Midbrain (tissue), 1 donor: ENCODE measurements around the gene AIFM2.

Experiments used
- DNase-seq: peaks from one replicate; lab custom pipeline; 2025; lab: John Stamatoyannopoulos, UW

Gene AIFM2

DNA sequence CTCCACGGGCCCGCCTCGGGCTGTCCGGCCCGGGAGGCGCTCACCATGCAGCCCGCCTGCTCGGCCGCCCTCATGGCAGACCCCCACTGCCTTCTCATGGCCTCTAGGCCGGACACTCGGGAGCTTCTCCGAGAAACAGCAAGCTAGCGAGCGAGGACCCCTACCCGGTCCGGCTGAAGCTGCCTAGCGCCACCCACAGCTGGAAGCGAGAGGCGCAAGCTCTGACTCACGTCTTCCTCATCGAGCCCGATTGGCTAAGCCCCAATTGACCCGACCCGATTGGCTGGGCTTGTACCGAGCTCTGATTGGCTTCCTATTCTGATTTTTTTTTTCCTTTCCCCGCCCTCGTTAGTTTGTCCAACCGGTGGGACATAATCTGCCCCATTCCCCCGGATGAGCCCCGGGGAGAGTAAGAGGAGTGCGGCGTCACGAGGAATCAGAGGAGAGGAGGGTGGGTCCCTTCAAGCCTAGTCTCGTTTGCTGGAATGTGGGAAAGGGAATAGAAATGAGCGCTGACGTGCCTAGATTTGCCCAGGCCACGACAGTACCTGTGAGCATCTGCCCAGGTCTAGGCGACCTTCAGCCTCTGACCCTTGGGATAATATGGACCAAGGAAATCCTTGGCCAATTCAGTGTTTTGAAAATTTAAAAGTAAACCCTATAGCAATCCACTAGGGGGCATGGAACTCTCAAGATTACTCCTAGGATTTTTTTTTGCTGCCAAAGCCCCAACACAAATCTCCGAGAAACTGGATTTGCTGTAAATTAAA lies 14.0 kb upstream of the AIFM2 start, which contains the start of gene TYSND1:
TYSND1 (minus strand) TSS at position 212 of the 770 bp plus-strand sequence; CDS start at position 98, 114 bp downstream.
- DNase-seq = peak; percentile 94

DNA sequence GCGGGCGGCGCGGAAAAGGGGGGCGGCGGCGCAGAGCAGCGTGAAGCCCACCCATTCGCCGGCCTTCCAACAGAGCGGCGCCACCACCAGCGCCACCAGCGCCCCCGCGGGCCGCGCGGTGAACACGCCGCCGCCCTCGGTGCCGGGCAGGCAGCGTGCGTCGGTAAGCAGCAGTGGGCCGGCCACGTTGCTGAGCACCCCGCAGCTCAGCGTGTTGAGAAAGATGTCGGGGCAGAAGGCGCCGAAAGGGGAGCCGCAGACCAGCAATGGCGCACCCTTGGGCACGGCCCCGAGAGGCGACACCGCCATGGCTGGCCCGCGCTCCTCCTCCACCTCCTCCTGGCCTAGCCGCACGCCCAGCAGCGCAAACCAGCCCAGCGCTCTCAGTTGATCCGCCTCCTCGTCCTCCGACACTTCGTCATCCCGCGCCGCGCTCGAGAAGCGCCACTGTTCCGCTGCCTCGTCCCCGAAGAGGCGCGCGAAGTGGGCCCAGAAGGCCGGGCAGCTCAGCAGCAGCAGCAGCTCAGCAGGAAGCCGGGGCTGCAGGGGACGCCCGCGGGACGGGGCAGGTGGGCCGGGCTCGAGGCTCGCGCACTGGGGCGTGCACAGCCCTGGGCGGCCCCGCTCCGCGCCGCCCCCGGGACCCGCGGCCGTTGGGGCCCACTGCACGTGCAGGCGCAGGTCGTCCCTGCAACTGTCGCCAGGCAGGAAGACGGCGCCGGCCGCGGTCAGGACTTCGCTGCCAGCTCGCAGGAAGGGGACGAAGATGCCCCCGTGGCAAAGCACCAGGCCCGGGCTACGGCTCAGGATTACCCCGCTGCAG lies 13.3 kb upstream of the AIFM2 start:
- peak; percentile 64 for DNase-seq

DNA sequence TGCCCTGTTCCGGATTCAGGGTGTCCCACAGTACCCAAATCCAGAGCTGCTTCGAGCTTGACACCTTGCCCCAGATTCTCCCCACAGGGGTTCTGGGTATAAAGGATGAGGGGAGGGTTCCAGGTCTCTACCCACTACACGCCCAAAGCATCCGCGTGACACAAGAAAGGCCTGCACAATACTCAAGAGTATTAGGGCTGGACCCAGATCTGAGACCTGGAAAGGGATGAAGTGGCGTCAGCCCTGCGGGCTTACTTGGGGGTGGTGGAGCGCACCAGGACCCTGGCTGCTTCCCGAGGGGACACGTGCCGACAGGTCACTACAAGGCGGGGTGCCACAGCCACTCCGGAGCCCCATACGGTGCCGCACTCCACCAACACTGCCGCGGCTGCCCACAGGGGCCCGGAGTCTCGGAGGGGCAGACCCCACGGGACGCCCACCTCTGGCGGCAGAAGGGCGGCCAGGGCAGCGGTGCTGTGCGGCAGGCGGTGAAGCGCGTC lies 12.6 kb upstream of the AIFM2 start:
- no peak for DNase-seq

DNA sequence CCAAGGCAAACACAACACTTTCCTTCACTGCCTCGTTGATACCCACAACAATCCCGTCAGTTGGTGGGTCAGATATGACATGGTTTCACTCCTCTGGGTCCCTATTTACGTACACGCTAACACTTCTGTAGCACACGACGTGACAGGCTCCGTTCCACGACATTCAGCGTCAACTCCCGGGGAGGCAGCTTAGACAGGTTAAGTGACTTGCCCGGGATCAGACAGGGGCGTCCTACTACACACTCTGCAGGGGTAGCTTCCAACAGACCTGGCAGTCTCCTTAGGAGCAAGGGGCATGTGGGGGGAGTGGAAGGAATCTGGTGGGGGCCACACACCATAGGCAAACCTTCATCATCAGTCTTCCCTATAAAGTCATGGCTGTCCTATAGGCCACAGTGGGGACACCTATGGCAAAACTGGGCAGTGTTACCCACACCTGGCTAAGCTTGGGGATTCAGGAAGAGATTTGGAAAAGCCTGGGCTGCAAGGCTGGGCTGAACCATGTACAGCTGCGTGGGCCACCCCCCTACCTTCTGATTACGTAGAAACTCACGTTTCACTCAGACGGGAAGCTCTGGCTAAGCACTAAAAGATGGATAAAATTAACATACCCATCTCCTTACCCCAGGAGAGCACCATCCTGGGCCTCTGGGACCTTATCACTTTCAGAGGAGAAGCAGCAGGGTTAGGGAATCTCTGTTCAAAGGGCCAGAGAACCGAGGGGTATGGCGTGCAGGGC lies 11.9 kb upstream of the AIFM2 start:
- DNase-seq = no peak

DNA sequence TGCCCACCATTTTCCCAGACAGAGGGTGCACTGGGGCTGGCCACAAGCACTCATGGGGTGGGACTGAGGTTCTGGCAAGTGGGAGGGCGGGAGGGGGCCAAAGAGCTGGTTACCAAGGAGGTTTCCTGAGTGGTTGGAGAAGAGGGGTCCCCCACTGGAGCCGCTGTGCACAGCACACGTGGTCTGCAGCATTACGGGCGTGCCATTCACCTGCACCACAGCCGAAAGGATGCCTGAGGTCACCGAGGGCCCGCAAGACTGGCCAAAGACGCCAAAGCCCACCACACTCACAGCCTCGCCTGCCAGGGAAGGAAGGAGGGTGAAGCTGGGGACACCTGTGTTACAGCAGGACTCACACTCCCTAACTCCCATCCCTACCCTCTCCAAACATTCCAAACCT lies 9.9 kb upstream of the AIFM2 start:
- DNase-seq = no peak

DNA sequence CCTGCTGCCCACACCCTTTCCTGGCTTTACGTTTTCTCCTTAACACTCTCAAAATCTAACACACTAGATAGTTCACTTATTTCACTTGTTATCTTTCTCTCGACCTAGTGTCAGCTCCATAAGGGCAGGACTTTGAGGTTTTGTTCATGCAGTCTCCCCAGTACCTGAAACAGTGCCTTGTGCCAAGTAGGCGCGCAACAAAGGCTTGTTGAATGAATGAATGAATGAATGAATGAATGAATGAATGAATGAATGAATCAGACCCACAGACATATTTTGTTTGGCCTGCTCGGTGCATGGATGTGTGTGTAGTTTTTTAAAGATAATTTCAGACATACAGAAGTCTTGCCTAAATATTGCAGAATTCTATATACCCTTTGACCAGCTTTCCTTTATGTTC lies 7.7 kb upstream of the AIFM2 start:
- no peak for DNase-seq

DNA sequence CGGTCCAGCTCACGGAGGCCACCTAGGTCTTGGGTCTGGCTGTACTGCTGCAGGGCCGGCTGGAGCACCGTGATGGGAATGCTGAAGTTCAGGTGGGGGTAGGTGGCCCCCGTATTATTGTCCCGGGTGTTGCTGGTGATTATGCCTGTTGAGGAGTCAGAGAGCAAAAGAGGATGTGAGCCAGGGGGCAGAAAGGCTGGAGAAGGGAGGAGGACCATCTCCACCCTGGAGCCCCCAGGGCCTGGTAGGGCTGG lies 7.3 kb upstream of the AIFM2 start:
- no peak for DNase-seq

DNA sequence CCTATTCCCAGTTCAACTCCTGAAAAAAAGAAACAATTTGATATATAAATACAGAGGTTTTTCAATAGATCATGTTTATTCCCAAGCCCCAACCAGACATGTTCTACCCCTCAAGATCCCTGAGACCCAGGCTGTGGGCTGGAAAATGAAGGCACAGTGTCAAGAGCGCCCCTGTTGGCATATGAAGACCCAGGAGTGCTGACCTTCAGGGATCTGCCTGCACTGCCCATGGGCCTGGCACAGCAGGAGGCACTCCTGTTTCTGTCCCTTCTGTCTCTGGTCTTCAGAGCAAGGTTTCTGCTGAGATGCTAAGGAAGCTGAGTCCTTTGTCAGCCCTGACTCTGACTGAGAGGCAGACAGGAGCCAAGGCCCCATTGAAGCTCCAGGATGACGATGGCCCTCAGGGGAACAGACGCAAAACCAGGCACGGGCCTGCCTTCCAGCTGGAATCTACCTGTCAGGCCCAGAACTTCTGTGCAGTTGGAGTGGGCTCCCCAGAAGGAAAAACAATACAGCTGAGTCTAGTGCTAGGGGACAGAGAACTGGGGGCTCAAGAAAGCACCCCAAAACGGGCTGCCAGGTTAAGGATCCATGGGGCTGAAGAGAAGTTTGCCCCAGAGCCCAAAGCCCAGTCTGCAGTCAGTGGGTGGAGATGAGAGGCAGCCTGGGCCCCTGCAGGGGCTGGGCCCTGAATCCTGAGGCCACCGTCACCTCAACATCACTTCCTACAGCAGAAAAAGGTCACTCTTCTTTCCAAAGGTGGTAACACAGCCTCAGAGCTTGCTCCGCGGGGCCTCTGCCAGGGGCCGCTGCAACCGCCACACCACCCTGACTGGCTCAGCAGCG lies 6.7 kb upstream of the AIFM2 start:
- DNase-seq = no peak

DNA sequence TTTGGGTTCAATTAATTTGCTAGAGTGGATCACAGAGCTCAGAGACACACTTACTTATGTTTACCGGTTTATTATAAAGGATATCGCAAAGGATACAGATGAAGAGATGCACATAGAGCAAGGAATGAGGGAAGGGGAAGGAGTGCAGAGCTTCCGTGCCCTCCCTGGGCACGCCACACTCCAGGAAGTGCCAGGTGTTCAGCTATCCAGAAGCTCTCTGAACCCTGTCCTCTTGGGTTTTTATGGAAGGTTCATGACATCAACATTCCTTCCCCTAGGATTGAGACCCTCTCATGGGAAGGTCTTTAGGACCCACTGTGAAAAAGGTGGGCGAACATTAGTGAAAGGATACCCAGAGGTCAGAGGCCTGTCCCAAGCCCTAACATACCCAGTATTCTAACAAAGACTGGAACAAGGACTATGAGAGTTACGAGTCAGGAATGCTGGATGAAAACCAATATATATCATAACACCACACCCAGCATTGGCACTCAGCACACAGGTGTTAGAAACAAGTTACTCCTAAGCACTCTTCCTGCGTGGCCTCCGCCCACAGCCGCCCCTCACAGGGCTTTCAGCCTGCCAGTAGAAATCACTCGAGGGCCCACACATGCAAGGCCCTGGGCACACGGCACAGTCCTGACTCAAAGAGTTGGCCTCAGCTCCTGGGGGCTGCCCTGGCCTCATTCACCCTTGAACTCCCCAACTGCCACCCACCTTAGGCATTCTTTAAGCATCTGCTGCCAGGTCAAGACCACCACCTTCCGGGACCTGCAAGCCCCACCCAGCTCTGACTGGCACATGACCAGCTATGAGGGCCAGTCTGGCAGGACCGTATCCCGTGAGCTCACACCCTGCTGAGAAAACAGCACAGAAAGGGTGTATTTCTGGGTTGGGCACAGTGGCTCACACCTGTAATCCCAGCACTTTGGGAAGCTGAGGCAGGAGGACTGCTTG lies 5.6 kb upstream of the AIFM2 start:
- no peak for DNase-seq

DNA sequence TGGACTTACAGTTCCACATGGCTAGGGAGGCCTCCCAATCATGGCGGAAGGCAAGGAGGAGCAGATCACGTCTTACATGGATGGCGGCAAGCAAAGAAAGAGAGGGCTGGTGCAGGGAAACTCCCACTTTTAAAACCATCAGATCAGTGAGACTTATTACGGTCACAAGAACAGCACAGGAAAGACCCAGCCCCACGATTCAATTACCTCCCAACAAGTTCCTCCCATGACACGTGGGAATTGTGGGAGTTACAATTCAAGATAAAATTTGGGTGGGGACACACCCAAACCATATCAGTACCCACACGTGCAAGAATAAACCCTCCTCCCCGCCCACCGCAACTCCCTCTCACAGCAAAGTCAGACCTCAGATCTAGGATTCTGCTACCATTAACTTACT lies 4.5 kb upstream of the AIFM2 start:
- no peak for DNase-seq

DNA sequence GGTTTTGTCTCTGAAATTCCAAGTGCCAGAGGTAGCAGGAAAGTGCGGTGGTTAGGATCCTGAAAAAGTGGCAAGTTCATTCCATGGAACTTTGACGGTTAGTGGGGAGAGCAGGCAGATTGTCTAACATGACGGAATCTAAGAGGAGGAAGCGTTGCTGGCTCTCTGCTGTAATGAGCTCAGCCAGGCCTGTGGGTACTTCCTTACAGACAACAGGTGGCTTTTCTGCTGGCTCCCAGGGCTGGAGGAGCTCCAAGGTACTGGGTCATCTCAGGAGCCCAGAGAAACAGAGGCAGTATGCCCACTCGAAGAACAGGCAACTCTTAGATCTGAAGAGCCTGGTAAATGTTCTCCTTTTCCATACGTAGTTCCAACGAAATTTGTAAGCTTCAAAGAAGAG lies 3.1 kb upstream of the AIFM2 start:
- DNase-seq = no peak

DNA sequence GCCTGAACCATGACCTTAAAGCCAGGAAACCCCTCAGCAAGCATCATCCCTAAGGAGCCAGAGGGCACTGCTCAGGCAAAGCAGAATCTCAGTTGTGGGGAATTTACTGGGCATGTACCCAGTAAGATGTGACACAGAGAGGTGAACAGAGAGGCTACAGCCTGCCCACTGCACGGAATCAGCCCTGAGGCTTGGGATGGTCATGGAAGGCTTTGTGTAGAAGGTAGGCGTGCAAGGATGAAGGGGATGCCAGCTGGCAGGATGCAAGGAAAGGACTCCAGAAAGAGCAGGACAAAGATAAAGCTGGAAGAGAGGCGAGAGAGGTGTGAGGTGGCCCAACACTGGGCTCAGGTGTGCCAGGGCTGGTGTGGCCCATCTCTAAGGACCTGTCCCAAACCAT lies 2.4 kb upstream of the AIFM2 start:
- DNase-seq = no peak

DNA sequence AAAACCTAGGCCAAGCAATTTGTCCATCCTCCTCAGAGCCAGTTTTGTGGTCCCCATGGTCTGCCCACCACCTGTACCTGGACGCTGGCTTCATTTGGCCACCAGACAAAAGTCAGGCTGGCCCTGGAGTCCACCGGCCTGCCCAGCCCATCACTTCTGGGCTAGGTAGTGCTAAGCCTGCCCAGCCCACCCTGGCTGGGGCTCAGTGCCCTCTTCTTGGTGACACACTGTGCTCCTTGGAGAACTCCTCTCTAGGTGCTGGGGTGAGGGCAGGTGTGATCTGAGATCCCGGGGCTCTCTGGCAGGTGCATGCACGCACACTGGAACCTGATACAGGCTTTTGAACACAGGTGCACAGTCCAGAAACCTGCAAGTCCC lies 1.1 kb downstream of the AIFM2 start:
- DNase-seq = no peak

DNA sequence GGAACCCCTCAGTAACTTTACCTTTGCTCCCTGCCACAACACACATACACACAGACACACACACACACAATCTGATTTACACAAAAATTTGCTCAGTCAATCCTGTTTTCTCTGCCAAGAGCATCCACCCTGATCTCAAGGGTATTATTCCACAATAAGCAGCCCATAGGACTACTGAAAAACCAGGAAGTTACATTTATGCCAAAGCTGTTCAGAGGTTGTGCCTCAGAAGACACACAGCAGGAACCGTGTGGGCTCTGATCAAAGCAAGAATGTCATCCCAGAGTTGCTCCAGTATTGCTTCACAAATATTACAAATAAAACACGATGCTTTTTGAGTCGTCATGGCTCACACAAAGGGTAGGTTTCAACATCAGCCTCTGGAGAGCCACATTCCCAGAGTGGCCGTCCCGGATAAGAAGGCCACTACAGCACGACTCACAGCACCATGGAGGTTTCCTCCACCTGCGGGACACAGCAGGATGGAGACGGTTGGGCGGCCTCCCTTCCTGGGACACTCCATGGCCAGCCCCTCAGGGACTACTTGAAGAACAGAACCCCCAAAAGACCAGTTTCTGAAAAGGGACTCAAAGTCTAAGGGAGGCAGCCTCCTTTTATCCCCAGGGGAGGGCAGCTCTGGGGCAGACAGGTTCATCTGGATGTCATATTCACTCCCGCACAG lies 1.6 kb downstream of the AIFM2 start:
- no peak for DNase-seq

DNA sequence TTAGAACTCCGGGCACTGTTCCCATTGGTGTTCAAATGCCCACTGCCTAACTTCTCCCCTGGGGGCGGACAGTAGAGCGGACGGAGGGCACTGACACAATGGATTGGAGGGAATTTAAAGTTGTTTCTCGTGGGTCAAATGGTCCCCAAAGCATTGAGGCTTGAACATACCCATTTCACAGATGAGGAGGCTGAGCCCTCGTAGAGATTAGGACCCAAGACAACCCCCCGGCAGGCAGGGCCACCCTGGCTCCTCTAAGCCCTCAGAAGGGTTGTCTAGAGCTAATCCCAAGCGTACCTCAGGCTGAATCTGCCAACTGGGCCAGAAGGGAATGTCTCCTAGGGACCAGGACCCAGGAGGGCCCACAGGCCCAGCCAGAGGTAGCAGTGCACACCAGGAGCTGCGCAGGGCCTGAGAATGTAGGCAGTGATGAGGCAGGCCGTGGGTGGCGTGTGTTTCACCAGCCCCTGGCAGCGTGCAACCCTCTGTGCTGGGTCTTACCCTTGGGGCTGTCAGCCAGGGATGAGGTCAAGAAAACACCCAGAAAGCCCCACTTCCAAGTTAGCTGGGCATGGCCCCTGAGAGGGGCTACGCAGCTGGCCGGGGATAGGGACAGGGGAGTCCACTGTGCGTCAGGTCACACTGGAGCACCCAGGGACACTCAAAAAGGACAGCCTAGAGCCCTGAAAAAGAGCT lies 5.8 kb downstream of the AIFM2 start:
- no peak for DNase-seq

DNA sequence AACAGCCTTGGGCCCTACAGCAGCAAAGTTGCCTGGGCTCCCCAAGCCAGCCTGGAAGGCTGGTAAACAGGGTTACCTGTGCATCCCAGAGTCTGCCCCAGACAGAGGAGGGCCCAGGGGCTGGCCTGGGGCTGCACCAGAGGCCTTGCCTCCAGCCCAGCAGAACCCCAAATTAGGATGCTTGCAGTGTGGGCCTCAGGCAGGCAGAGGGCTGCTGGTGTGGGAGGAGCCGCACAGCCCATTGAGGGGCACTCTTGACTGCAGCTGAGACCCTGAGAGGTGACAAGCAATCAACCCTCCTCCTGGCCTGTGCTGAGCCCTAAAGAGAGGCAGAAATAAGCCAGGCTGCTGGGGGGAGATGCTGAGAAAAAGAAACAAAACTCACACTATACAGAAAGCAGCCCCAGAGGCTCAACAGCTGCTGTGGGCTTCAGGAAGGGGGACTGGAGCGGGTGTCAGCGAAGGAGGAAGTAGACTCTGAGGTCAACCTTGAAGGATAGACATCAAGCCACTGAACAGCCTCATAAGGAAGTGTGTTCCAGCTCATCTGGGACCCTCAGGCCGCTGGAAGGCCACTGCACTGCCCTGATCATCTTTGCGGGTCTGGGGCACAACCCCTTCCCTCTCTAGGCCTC lies 6.6 kb downstream of the AIFM2 start:
- no peak for DNase-seq

DNA sequence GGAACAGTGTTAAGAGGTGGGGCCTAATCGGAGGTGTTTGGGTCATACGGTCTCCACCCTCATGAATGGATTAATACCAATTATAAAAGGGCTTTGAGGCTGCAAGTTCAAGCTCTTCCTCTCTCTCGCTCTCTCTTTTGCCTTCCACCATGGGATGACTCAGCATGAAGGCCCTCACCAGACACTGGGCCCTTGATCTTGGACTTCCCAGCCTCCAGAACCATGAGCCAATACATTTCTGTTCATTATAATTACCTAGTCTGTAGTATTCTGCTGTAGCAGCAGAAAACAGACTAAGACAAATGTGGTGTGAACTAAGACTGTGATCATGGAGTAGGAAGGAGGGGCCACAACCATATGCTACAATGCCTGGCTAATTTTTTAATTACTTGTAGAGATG lies 7.7 kb downstream of the AIFM2 start:
- DNase-seq = no peak

DNA sequence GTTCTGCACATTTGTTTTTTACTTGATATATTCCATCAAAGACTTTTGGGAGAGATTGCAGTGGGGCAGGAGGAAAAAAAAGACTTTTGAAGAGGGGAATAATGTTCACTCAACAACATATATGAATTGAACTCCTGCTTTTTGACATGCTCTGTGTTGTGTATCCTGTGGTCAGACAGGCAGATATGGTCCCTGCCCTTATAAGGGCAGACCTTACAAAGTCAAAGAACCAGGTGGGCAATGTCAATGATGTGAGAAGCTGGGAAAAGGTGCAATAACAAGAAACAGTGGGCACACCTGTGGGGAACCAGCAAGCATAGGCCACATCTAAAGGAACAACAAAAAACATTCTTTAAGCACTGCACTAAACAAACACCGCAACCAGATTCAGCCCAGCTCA lies 8.2 kb downstream of the AIFM2 start:
- no peak for DNase-seq

DNA sequence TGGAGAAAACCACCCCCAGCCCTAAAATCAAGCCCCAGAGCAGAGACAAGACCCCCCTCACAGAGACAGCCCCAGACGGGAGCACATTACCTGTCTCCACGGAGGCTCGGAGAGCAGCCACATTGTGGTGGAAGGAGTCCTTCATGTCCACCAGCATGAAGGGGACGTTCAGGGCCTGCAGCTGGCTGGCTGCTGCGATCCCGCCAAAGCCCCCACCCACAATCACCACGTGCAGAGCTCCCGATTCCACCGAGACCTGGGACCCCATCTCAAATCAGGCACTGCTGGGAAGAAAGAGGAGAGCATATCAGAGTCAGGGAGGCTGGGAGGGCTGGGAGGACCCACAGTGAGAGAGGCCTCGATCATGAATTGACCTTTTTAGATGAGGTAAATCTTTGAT lies 8.8 kb downstream of the AIFM2 start:
- no peak for DNase-seq
